Myocyte (in vitro differentiated cells): Measurements from ENCODE around the gene VPS72. TPM values are rescaled to one million over a fixed set of nuclear protein-coding genes. Genes with fewer than 3 reads are reported as not detected.

Experiments used
- DNase-seq: peaks from one replicate; pipeline ENCODE4 v3.0.0-alpha.2; 2012; ENCODE audit warnings: low read depth
- total RNA-seq: library from RNA; depleted of rRNA; stranded (reverse); fragments of >200 nt; gene quantifications from 2 replicates; pipeline ENCODE4 v1.2.3, GENCODE V29; 2014

Gene VPS72
- total RNA-seq, 1 donor from 2014 or later = 81.8 TPM

DNA sequence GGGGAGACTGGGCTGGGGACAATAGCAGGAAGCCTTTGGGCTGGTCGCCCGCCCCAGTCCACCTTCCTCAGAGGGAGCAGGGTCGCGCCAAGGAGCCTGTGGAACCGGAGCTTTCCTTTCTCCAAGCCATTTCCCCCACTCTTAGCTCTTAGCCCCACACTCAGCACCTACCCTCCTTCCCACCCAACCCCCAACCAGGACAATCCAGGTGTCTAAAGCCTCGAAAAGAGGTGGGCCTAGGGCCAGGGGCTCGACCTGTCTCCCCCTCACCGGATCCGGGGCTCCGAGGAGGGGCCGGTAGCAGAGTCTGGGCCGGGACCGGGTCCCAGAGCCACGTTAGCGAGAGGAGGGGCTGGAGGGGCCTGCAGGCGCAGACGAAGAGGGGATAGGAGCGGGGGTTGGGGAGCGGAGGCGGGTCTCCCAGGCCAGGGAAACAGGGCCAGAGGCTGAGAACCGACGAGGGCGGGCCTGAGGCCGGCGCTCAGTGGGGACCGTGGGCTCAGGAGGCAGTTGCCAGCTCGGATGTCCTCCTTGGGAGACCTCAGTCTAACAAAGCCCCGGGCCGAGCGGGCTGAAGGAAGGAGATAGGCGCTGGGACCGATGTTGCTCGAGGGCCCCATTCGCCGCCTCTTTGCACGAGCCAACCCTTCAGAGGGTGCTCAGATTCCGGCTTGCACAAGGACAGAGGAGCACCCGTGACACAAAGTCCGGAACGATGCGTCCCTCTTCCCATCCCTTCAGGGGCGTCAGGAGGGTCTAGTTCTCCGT, 44.5 kb downstream of the VPS72 start:
- DNase-seq = peak; percentile 34

DNA sequence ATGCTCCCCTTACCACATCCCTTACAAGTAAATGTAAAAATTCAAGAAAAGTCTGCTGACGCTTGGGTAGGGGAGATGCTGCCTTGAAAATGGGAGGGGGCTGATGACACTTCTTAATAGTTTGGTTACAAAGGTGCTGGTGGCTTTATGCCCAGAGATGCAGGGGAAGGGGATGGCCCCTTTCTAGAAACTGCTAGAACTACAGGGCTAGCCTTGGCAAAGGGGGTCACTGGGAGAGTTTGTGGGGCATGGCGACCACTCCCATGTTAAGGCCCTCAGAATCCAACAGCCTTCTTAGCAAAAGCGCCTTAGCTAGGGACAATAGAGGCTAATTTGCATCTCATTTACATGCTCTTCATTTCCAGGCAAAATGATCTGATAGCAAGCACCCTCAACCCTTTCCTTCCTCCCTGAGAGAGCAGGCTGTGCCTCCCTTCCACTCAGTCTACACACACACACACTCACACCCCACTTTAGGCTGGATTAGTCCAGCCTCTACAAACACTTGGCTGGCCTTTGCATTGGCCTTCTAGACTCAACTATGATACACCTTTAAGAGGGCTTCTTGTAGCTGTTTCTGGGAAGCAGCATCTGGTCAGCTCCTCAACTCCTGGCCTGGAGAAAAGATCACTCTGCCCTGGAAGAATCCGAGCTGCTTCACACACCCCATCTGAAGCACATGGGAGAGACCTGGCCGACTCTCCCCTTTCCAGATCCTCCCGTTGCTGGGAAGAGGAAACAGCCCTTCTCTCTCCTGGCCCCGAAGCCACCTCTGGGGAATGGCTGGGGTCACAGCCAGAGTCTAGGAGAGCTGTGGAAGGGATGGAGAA, 45.3 kb downstream of the VPS72 start:
- peak; percentile 35 for DNase-seq

DNA sequence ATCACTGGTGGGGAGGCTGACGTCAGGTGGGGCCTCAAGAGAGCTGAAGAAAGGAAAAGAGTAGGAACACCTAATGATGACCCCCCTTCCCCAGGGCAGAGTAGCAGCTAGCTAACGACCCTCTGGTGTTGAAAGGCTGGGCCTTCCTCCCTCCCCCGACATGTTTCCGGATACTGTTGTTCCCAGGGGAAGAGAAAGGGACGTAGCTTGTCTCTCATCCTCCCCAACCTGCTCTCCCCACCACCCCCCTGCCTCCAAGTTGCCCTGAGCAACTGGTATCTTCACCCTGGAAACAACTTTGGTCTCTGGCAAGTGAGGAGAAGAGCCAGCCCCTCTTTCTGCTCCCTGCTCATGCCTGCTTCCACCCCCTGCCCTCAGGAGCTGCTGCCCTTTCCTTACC, 46.0 kb downstream of the VPS72 start:
- peak; percentile 32 for DNase-seq

- DNase-seq = peak; percentile 85
These were observed 47.0 kb downstream of the VPS72 start for GRCh38 chr1:151143057-151143435.

DNA sequence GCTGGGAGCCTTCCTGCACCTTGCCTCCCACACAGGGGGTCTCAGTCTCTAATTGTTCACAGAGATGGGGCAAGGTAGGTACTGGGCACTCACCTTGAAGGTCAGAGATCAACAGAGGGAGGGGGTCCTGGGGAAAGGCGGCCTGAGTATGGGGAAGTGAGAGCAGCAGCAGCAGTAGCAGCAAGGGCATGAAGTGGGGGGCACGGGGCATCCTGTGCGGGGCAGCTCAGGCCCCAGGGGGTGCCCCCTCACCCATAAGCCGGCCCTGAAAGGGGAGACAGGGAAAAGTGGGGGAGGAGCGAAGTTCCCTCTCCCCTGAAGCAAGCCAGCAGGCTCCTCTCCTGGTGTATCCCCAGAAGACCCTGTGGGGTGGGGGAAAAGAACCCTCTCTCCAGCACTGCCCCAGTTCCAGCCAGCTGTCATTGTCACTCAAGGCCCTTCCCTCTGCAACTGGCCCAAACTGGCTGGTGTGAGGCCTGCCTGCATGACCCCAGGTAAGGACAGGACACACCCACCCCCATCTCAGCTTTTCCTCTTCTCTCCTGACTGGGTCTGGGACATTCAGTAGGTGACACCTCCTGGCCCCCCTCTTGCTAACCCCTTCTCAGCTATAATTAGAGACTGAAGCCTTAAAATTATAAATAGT, 47.5 kb downstream of the VPS72 start:
- peak; percentile 95 for DNase-seq

DNA sequence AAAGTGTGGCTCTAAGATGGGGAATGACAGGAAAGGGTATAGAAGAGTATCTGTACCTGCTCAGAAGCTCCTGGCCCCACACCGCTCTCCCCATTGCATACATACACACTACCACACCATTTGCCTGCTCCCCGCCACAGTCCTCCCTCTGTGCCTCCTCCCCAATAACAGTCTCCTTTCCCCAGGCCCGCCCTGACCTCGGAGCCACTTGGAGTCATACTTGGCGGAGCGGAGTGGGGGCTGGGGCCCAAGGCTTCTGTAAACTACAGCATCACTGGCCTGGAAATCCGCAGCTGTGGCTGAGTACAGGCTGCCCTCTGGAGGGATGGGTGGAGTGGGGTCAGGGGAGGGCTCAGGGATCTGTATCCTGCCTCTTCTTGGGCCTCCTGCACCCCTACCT, 52.2 kb downstream of the VPS72 start:
- no peak for DNase-seq

DNA sequence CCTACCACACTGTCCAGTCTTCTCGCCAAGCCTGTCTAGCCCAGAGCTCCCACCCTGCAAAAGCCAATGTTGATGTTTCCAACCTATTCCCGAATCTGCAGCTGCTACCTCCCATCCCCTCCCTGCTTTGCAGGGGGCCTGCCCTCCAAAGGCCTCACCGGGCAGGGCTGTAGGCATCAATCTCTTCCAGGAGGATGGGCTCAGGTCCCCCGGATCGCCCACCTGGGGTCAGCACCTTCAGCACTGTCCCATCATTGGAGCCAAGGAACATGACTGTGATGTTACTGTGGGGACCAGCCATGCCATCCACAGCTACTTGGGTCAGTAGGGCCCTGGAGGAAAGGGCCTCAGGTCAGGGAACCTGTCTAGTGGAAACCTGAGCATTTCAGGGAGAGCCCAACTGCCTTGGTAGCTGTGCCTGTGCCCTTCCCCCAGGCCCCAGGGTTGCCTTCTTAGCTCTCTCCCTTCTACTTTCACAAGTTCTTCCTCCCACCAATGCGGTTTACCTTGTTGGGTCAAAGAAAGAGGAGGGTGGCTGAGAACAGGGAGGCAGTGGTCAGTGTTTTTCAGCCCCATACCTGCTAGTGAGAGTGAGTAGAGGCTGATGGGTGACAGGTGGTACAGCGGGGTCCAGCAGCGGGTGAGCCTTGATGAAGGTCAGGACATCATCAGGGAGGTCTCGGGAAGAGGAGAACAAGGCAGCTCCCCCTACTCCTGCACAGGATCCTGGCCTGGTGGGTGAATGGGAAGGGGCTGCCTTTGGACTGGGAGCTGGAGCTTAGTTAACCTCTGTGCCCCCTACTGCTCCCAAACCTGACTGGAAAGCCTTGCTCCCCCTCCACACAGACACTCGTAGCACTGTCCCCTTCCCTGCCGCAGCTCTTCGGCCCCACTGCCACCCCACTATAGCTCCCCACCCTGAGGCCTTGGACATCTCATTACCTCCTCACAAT, 54.3 kb downstream of the VPS72 start:
- no peak for DNase-seq

DNA sequence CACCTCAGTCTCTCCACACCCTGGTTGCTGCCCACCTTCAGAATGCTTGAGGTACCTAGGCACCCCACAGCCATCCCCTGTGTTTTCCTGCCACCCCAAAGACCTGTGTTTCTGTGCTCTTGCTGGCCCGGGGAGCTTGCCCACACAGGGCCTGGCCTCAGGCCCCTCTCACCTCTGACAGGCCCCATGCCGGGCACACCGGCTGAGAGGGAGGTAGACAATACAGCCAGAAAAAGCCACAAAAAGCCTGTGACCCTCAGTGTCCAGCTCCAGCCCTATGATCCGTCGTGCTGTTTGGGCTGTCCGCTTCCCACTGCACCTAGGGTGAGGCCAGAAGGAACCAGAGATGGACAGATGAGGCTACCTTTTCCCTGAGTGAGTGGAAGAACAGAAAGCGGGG, 55.0 kb downstream of the VPS72 start:
- DNase-seq = no peak

DNA sequence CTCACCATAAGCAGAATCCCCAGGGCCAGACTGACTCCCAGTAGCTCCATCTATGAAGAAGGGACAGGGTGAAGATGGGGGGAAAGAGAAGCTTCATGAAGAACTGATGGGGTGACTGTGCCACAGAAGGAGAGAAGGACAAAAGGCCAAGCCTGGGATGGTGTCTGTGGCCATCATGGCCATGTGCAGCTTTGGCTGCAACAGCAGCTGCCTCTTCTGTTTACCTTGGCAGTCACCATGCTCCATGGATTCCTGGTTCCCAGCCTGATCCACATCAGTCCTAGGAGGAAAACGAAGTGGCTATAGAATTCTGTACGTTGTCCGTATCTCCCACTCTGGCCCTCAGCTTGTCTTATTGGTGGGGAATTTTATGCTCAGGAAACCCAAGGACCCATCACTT, 55.6 kb downstream of the VPS72 start:
- DNase-seq = peak; percentile 14

GRCh38 chr1:151133018-151133806, 56.8 kb downstream of the VPS72 start:
- DNase-seq = no peak

DNA sequence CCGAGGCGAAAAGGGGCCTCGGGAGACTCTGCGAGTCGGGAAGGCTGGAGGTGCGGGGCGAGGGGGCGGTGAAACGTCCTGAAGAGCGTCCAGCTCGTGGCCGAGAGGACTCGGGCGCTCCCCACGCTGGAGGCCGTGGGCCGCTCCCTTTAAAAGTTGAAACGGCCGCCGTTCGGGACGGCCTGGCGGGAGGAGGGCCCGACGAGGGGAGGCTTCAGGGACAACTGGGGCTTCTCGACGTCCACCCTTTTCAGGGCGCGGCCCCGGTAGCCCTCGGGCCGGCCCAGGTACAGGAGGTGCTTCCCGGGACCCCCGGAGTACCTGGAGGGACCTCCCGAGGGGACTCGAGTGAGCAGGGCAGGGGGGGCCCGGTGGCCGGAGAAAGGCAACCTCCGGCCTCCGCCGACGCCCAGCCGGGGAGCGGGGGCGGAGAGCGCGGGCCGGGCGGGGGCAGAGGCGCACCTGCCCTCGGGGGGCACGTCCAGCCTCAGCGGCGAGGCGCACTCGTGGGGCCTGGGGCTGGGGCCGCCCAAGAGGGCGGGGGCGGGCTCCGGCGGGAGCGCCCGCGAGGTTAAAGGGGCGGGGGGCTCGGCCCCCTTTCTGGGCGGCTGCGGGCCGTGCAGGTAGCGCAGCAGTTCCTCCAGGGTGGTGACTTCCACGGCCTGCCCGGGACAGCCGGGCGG, 57.5 kb downstream of the VPS72 start:
- no peak for DNase-seq

DNA sequence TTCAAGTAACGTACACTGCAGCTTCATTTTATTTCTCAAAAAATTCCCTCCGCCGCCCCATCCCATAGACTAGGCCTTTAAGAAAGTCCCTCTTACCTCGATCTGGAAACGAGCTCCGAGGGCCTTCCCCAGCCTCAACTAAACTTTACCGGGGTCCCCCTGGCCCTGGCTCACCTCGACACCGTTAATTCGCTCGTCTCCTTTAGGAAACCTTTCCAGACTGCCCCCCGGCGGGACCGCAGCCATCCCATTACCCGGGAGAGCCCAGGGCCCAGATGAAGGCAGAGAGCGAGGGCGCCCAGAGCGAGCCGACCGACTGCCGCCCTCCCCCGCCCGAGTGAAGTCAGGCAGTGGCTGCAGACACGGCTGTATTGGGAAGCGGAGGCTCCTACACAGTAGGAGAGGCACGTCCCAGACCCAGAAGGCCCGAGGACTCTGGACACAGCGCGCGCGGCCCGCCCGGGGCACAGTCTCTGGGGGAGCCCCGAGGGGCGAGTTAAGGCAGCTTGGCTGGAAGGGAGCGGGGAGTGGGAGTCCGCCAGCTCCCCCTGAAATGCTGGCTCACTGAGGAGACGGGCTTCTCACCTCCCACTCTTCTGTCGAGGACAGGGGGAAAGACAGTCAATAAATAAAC, 58.2 kb downstream of the VPS72 start:
- DNase-seq = no peak

GRCh38 chr1:151130987-151131586, 58.9 kb downstream of the VPS72 start:
- no peak for DNase-seq

GRCh38 chr1:151128800-151129199, 61.2 kb downstream of the VPS72 start:
- DNase-seq = no peak
